Liver (tissue), 9 donors: Measurements from ENCODE around the gene AOPEP. TPM values are rescaled to one million over a fixed set of nuclear protein-coding genes. Genes with fewer than 3 reads are reported as not detected.

Source experiments
- DNase-seq: peaks from one replicate; pipeline ENCODE4 v3.0.0-alpha.2; 2017; ENCODE audit warnings: low spot score
- H3K27ac ChIP-seq, 2 donors: one replicate each; pipeline ENCODE4 v1.7.0; 2013; ENCODE audit warnings: inconsistent platforms in 2 of 2, low read length in 2 of 2, control low read depth in 1 of 2, low read depth in 1 of 2, mild to moderate bottlenecking in 1 of 2
- H3K27me3 ChIP-seq, 4 donors: one replicate each; pipeline versions ENCODE4 v1.6.1 to v1.7.0; 2013; ENCODE audit warnings: low read length in 3 of 4, inconsistent platforms in 1 of 4, mild to moderate bottlenecking in 1 of 4, moderate library complexity in 1 of 4; ENCODE audit not compliant: control insufficient read depth in 4 of 4, insufficient read depth in 4 of 4
- H3K36me3 ChIP-seq, 4 donors: one replicate each; pipeline versions ENCODE4 v1.6.1 to v1.7.0; 2013; ENCODE audit warnings: low read length in 3 of 4, mild to moderate bottlenecking in 3 of 4, low read depth in 1 of 4, moderate library complexity in 1 of 4; ENCODE audit not compliant: control insufficient read depth in 4 of 4, insufficient read depth in 3 of 4
- H3K4me1 ChIP-seq, 4 donors: one replicate each; pipeline versions ENCODE4 v1.6.1 to v1.7.0; 2013; ENCODE audit warnings: low read length in 3 of 4, mild to moderate bottlenecking in 3 of 4, moderate library complexity in 1 of 4; ENCODE audit not compliant: control insufficient read depth in 4 of 4, insufficient read depth in 4 of 4
- H3K4me3 ChIP-seq, 3 donors: one replicate each; pipeline versions ENCODE4 v1.6.1 to v1.7.0; 2013; ENCODE audit warnings: low read length in 3 of 3, control low read depth in 1 of 3, low read depth in 1 of 3, mild to moderate bottlenecking in 1 of 3
- H3K9ac ChIP-seq, 2 donors: one replicate each; pipeline ENCODE4 v1.7.0; 2013; ENCODE audit warnings: low read length in 2 of 2, mild to moderate bottlenecking in 2 of 2, moderate library complexity in 2 of 2, control low read depth in 1 of 2, low read depth in 1 of 2
- H3K9me3 ChIP-seq, 4 donors: one replicate each; pipeline versions ENCODE4 v1.6.1 to v1.7.0; 2013; ENCODE audit warnings: low read length in 3 of 4; ENCODE audit not compliant: control insufficient read depth in 4 of 4
- EGR1 ChIP-seq, 2 donors: IDR thresholded peaks; 2 replicates each; pipeline ENCODE4 v1.6.1; 2016 to 2018; ENCODE audit warnings: antibody characterized with exemption in 2 of 2, low read depth in 2 of 2
- FOXA1 ChIP-seq: IDR thresholded peaks from 2 replicates; pipeline ENCODE4 v1.6.1; 2016; ENCODE audit warnings: antibody characterized with exemption
- FOXA2 ChIP-seq: IDR thresholded peaks from 2 replicates; pipeline ENCODE4 v1.6.1; 2016; ENCODE audit warnings: antibody characterized with exemption
- GABPA ChIP-seq, 2 donors: IDR thresholded peaks in 1 of 2; conservative IDR thresholded peaks in 1 of 2; 2 replicates each; pipeline ENCODE4 v1.6.1; 2016; ENCODE audit warnings: antibody characterized with exemption in 2 of 2, mild to moderate bottlenecking in 1 of 2, moderate library complexity in 1 of 2
- HNF4A ChIP-seq, 2 donors: conservative IDR thresholded peaks; 2 replicates each; pipeline ENCODE4 v1.6.1; 2016; ENCODE audit warnings: antibody characterized with exemption in 2 of 2, mild to moderate bottlenecking in 2 of 2
- HNF4G ChIP-seq: IDR thresholded peaks from 2 replicates; pipeline ENCODE4 v1.6.1; 2016; ENCODE audit warnings: antibody characterized with exemption
- JUND ChIP-seq, 2 donors: IDR thresholded peaks; 2 replicates each; pipeline ENCODE4 v1.6.1; 2016; ENCODE audit warnings: antibody characterized with exemption in 2 of 2
- NR2F2 ChIP-seq: IDR thresholded peaks from 2 replicates; pipeline ENCODE4 v1.6.1; 2016; ENCODE audit warnings: antibody characterized with exemption
- RAD21 ChIP-seq, 2 donors: IDR thresholded peaks; 2 replicates each; pipeline ENCODE4 v1.6.1; 2016; ENCODE audit warnings: antibody characterized with exemption in 2 of 2, mild to moderate bottlenecking in 2 of 2
- RXRA ChIP-seq, 2 donors: IDR thresholded peaks; 2 replicates each; pipeline ENCODE4 v1.6.1; 2017 to 2018; ENCODE audit warnings: antibody characterized with exemption in 2 of 2, mild to moderate bottlenecking in 1 of 2
- SP1 ChIP-seq: IDR thresholded peaks from 2 replicates; pipeline ENCODE4 v1.6.1; 2018; ENCODE audit warnings: antibody characterized with exemption, mild to moderate bottlenecking
- TAF1 ChIP-seq: conservative IDR thresholded peaks from 2 replicates; pipeline ENCODE4 v1.6.1; 2016; ENCODE audit warnings: antibody characterized with exemption, mild to moderate bottlenecking
- YY1 ChIP-seq: IDR thresholded peaks from 2 replicates; pipeline ENCODE4 v1.6.1; 2016; ENCODE audit warnings: antibody characterized with exemption, mild to moderate bottlenecking
- WGBS: extraction: QIAGEN DNeasy Blood & Tissue Kit; methylation state at CpG from one replicate; pipeline ENCODE4 v1.1.7; 2013; 5-methylcytosine and 5-hydroxymethylcytosine counted together
- polyA plus RNA-seq, 2 donors: library from polyadenylated mRNA; stranded (reverse) in 1 of 2; unstranded in 1 of 2; fragments of 200-250 nt in 1 of 2; fragments of >200 nt in 1 of 2; fragmentation: Nextera tagmentation in 1 of 2; extraction: Ambion mirVana in 1 of 2; gene quantifications; one replicate each; pipeline versions ENCODE4 v1.2.1 to v1.2.3, GENCODE V29; 2013 to 2015
- total RNA-seq, 2 donors: library from RNA; depleted of rRNA; stranded (reverse); fragments of >200 nt; gene quantifications; one replicate each; pipeline ENCODE4 v1.2.3, GENCODE V29; 2014
- TF ChIP-seq, protein P1 (sequence below): IDR thresholded peaks from 2 replicates; pipeline ENCODE4 v1.6.1; 2016; ENCODE audit warnings: antibody characterized with exemption
- TF ChIP-seq, protein P2 (sequence below): fragments of 150-350 bp; IDR thresholded peaks from 2 replicates; pipeline ENCODE4 v1.5.1; 2017; ENCODE audit warnings: improper control_type of control experiment, low read depth, low read length; ENCODE audit not compliant: missing input control
- TF ChIP-seq, protein P3 (sequence below): IDR thresholded peaks from 2 replicates; pipeline ENCODE4 v1.6.1; 2016; ENCODE audit warnings: antibody characterized with exemption, mild to moderate bottlenecking
- TF ChIP-seq, protein P4 (sequence below): IDR thresholded peaks from 2 replicates; pipeline ENCODE4 v1.6.1; 2016; ENCODE audit warnings: antibody characterized with exemption
- TF ChIP-seq, protein P5 (sequence below): IDR thresholded peaks from 2 replicates; pipeline ENCODE4 v1.6.1; 2016; ENCODE audit warnings: antibody characterized with exemption
- donor health status: healthy.
- donor health status: healthy.
- donor health status: healthy.
- donor health status: healthy.
- donor health status: healthy.

AOPEP gene
- total and polyA plus RNA-seq, 4 donors: 22.2 to 77.1 (median 34.8) TPM

DNA sequence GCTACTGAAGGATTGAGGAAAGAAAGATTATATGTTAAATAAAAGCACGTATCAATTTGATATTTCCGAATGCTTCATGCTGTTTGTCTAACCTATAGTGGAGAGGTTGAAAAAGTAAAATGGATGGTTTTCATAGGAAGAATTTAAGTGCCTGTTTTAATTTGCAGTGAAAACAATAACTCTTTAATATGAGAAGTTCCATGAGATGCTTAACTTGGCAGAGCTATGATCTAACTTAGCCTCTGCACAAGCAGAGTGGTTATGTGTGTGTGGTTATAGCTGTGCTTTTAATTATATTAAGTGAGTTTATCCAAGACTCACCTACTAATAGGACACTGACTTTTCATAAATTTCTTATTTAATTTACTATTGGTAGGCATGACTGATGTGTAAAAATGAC is 57.4 kb downstream of the AOPEP start:
- TF ChIP-seq HNF4G (no peak), GABPA (IDR thresholded peaks at IDR 0.05 in 1 of 2, conservative IDR thresholded peaks at IDR 0.05 in 1 of 2) (no peak), FOXA1 (no peak), HNF4A (conservative IDR thresholded peaks at IDR 0.05) (no peak), RXRA (IDR thresholded peaks at IDR 0.05) (no peak), SP1 (no peak), YY1 (no peak), TAF1 (no peak), RAD21 (IDR thresholded peaks at IDR 0.05) (no peak), JUND (IDR thresholded peaks at IDR 0.05) (no peak), NR2F2 (no peak), EGR1 (IDR thresholded peaks at IDR 0.05; ENCODE audit: low read depth in 2 of 2) (no peak), FOXA2 (no peak)
- TF ChIP-seq, protein P1, sequence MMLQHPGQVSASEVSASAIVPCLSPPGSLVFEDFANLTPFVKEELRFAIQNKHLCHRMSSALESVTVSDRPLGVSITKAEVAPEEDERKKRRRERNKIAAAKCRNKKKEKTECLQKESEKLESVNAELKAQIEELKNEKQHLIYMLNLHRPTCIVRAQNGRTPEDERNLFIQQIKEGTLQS: no peak
- TF ChIP-seq, protein P2, sequence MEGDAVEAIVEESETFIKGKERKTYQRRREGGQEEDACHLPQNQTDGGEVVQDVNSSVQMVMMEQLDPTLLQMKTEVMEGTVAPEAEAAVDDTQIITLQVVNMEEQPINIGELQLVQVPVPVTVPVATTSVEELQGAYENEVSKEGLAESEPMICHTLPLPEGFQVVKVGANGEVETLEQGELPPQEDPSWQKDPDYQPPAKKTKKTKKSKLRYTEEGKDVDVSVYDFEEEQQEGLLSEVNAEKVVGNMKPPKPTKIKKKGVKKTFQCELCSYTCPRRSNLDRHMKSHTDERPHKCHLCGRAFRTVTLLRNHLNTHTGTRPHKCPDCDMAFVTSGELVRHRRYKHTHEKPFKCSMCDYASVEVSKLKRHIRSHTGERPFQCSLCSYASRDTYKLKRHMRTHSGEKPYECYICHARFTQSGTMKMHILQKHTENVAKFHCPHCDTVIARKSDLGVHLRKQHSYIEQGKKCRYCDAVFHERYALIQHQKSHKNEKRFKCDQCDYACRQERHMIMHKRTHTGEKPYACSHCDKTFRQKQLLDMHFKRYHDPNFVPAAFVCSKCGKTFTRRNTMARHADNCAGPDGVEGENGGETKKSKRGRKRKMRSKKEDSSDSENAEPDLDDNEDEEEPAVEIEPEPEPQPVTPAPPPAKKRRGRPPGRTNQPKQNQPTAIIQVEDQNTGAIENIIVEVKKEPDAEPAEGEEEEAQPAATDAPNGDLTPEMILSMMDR: no peak
- TF ChIP-seq, protein P3, sequence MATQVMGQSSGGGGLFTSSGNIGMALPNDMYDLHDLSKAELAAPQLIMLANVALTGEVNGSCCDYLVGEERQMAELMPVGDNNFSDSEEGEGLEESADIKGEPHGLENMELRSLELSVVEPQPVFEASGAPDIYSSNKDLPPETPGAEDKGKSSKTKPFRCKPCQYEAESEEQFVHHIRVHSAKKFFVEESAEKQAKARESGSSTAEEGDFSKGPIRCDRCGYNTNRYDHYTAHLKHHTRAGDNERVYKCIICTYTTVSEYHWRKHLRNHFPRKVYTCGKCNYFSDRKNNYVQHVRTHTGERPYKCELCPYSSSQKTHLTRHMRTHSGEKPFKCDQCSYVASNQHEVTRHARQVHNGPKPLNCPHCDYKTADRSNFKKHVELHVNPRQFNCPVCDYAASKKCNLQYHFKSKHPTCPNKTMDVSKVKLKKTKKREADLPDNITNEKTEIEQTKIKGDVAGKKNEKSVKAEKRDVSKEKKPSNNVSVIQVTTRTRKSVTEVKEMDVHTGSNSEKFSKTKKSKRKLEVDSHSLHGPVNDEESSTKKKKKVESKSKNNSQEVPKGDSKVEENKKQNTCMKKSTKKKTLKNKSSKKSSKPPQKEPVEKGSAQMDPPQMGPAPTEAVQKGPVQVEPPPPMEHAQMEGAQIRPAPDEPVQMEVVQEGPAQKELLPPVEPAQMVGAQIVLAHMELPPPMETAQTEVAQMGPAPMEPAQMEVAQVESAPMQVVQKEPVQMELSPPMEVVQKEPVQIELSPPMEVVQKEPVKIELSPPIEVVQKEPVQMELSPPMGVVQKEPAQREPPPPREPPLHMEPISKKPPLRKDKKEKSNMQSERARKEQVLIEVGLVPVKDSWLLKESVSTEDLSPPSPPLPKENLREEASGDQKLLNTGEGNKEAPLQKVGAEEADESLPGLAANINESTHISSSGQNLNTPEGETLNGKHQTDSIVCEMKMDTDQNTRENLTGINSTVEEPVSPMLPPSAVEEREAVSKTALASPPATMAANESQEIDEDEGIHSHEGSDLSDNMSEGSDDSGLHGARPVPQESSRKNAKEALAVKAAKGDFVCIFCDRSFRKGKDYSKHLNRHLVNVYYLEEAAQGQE: no peak
- TF ChIP-seq, protein P4, sequence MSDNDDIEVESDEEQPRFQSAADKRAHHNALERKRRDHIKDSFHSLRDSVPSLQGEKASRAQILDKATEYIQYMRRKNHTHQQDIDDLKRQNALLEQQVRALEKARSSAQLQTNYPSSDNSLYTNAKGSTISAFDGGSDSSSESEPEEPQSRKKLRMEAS: no peak
- TF ChIP-seq, protein P5, sequence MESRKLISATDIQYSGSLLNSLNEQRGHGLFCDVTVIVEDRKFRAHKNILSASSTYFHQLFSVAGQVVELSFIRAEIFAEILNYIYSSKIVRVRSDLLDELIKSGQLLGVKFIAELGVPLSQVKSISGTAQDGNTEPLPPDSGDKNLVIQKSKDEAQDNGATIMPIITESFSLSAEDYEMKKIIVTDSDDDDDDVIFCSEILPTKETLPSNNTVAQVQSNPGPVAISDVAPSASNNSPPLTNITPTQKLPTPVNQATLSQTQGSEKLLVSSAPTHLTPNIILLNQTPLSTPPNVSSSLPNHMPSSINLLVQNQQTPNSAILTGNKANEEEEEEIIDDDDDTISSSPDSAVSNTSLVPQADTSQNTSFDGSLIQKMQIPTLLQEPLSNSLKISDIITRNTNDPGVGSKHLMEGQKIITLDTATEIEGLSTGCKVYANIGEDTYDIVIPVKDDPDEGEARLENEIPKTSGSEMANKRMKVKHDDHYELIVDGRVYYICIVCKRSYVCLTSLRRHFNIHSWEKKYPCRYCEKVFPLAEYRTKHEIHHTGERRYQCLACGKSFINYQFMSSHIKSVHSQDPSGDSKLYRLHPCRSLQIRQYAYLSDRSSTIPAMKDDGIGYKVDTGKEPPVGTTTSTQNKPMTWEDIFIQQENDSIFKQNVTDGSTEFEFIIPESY: no peak
- Histone ChIP-seq H3K9ac (no peak overlapping the region), H3K27me3 (no peaks in the 10 kb centered on the region), H3K27ac (no peak overlapping the region), H3K4me3 (no peak overlapping the region), H3K9me3 (no peaks in the 10 kb centered on the region), H3K36me3 (no peaks in the 10 kb centered on the region), H3K4me1 (peaks cover 0 to 8% (median 0%) of the 10 kb centered on the region in 4 donors)
- WGBS: 97% methylated on average over 2 of the region's 2 CpGs
- DNase-seq: no peak
